IMR-90 (cell line): Measurements from ENCODE around the gene FIBIN. TPM values are rescaled to one million over a fixed set of nuclear protein-coding genes. Genes with fewer than 3 reads are reported as not detected.

Source experiments
- ATAC-seq: fragments of 200-7000 bp; cut with Tn5 transposase; 2 replicates; pipeline ENCODE4 v1.9.1; 2020; ENCODE audit warnings: low read depth, mild to moderate bottlenecking, moderate library complexity
- BruUV-seq: library from RNA; stranded (reverse); fragments of 400-500 nt; replicated peaks from 2 replicates; lab custom pipeline; 2021; lab: Mats Ljungman, UMichigan
- CTCF ChIA-PET: fragments of 300-600 bp; formaldehyde crosslinking; extraction: SDS; loops from one replicate; lab custom pipeline; 2021; ENCODE audit warnings: antibody characterized with exemption; lab: Yijun Ruan, JAX
- POLR2A ChIA-PET: fragments of 300-600 bp; sonication (Branson Sonifier 250); formaldehyde crosslinking; loops from one replicate; lab custom pipeline; 2022; ENCODE audit warnings: antibody characterized with exemption; ENCODE audit not compliant: unreplicated experiment; lab: Charles Lee
- DNase-seq: peaks from one replicate; pipeline ENCODE4 v3.0.0; 2013
- H2AFZ ChIP-seq: replicated peaks from 2 replicates; pipeline ENCODE3; 2013; ENCODE audit warnings: low read length, mild to moderate bottlenecking; ENCODE audit not compliant: poor library complexity
- H2AK5ac ChIP-seq: 2 replicates; pipeline ENCODE4 v1.6.1; 2013; ENCODE audit warnings: low read depth, low read length, inconsistent platforms
- H2AK9ac ChIP-seq: replicated peaks from 2 replicates; pipeline ENCODE3; 2013; ENCODE audit warnings: mild to moderate bottlenecking, low read depth, low read length, moderate library complexity; ENCODE audit not compliant: poor library complexity
- H2BK120ac ChIP-seq: 2 replicates; pipeline ENCODE4 v1.6.1; 2013; ENCODE audit warnings: low read depth, low read length, inconsistent platforms
- H2BK15ac ChIP-seq: 3 replicates; pipeline ENCODE4 v1.6.1; 2013; ENCODE audit warnings: low read depth, low read length, inconsistent platforms
- H2BK20ac ChIP-seq: 2 replicates; pipeline ENCODE4 v1.6.1; 2013; ENCODE audit warnings: low read depth, mild to moderate bottlenecking, inconsistent platforms, low read length, moderate library complexity
- H2BK5ac ChIP-seq: 2 replicates; pipeline ENCODE4 v1.6.1; 2013; ENCODE audit warnings: mild to moderate bottlenecking, low read depth, low read length, inconsistent platforms; ENCODE audit not compliant: poor library complexity, severe bottlenecking
- H3K14ac ChIP-seq: replicated peaks from 2 replicates; pipeline ENCODE4 v1.6.1; 2013; ENCODE audit warnings: low read depth, low read length, inconsistent platforms
- H3K18ac ChIP-seq: 2 replicates; pipeline ENCODE4 v1.6.1; 2013; ENCODE audit warnings: low read depth, low read length, control low read depth
- H3K23ac ChIP-seq: 2 replicates; pipeline ENCODE4 v1.6.1; 2013; ENCODE audit warnings: low read depth, low read length, inconsistent platforms
- H3K27ac ChIP-seq: 2 replicates; pipeline ENCODE4 v1.5.1; 2013; ENCODE audit warnings: mild to moderate bottlenecking, control low read depth, low read length; ENCODE audit not compliant: insufficient read depth
- H3K27me3 ChIP-seq: 2 replicates; pipeline ENCODE4 v1.6.1; 2013; ENCODE audit warnings: low read length; ENCODE audit not compliant: control insufficient read depth, insufficient read depth
- H3K36me3 ChIP-seq: 2 replicates; pipeline ENCODE4 v1.6.1; 2013; ENCODE audit warnings: low read length, mixed read lengths; ENCODE audit not compliant: control insufficient read depth, insufficient read depth
- H3K4ac ChIP-seq: 2 replicates; pipeline ENCODE4 v1.6.1; 2013; ENCODE audit warnings: low read depth, low read length, inconsistent platforms
- H3K4me1 ChIP-seq: 2 replicates; pipeline ENCODE4 v1.6.1; 2013; ENCODE audit warnings: low read length, mixed read lengths; ENCODE audit not compliant: control insufficient read depth, insufficient read depth
- H3K4me2 ChIP-seq: 2 replicates; pipeline ENCODE4 v1.6.1; 2013; ENCODE audit warnings: low read depth, mild to moderate bottlenecking, control low read depth, low read length, moderate library complexity
- H3K4me3 ChIP-seq: 2 replicates; pipeline ENCODE4 v1.5.1; 2013; ENCODE audit warnings: low read depth, mild to moderate bottlenecking, control low read depth, low read length, moderate library complexity; ENCODE audit not compliant: insufficient read depth
- H3K56ac ChIP-seq: 2 replicates; pipeline ENCODE4 v1.6.1; 2013; ENCODE audit warnings: low read length, inconsistent platforms; ENCODE audit not compliant: insufficient read depth; ENCODE audit errors: extremely low read depth
- H3K79me1 ChIP-seq, 2 experiments: 2 replicates each; pipeline ENCODE4 v1.6.1; 2013; ENCODE audit warnings: low read length in 2 of 2, inconsistent platforms in 1 of 2, low read depth in 1 of 2
- H3K9ac ChIP-seq: 2 replicates; pipeline ENCODE4 v1.6.1; 2013; ENCODE audit warnings: low read depth, low read length, control low read depth
- H3K9me1 ChIP-seq: 2 replicates; pipeline ENCODE4 v1.6.1; 2013; ENCODE audit warnings: low read length, inconsistent platforms; ENCODE audit not compliant: insufficient read depth
- H3K9me3 ChIP-seq: 2 replicates; pipeline ENCODE4 v1.6.1; 2013; ENCODE audit warnings: low read length; ENCODE audit not compliant: control insufficient read depth, insufficient read depth
- H4K20me1 ChIP-seq: 2 replicates; pipeline ENCODE4 v1.6.1; 2013; ENCODE audit warnings: low read length, inconsistent platforms; ENCODE audit not compliant: insufficient read depth
- H4K5ac ChIP-seq: 2 replicates; pipeline ENCODE4 v1.6.1; 2013; ENCODE audit warnings: mild to moderate bottlenecking, low read depth, low read length, control low read depth
- H4K8ac ChIP-seq, 2 experiments: 2 replicates each; pipeline ENCODE4 v1.6.1; 2013; ENCODE audit warnings: low read depth in 2 of 2, low read length in 2 of 2, control low read depth in 1 of 2, inconsistent platforms in 1 of 2
- H4K91ac ChIP-seq: 2 replicates; pipeline ENCODE4 v1.6.1; 2013; ENCODE audit warnings: low read depth, low read length, inconsistent platforms; ENCODE audit not compliant: insufficient read depth
- FOS ChIP-seq: fragments of 150-350 bp; IDR thresholded peaks from 2 replicates; pipeline ENCODE4 v1.6.1; 2016; ENCODE audit warnings: low read depth, low read length
- MAZ ChIP-seq: IDR thresholded peaks from 2 replicates; pipeline ENCODE4 v1.6.1; 2012; ENCODE audit warnings: low read depth, mild to moderate bottlenecking, low read length, improper control_type of control experiment, moderate library complexity, borderline replicate concordance
- MXI1 ChIP-seq: IDR thresholded peaks from 2 replicates; pipeline ENCODE4 v1.6.1; 2012; ENCODE audit warnings: low read depth, mild to moderate bottlenecking, low read length, moderate library complexity, borderline replicate concordance
- WGBS, 2 experiments: methylation state at CpG; one replicate each; pipeline versions ENCODE4 v1.1.5 to v1.1.7; 2013; ENCODE audit warnings: missing lambda C conversion rate in 2 of 2; ENCODE audit not compliant: insufficient read length in 1 of 2; ENCODE audit errors: extremely low coverage in 2 of 2; 5-methylcytosine and 5-hydroxymethylcytosine counted together
- dilution Hi-C: fragments of 300-500 bp; cut with HindIII; formaldehyde crosslinking; loops from one replicate; pipeline ENCODE4 v1.14.3; 2018; ENCODE audit warnings: low sequenced_read_pairs; ENCODE audit not compliant: unreplicated experiment
- in situ Hi-C: fragments of 300-500 bp; cut with MboI; formaldehyde crosslinking; loops from 3 replicates; pipeline ENCODE4 v1.14.3; 2019; ENCODE audit warnings: low sequenced_read_pairs, inconsistent platforms, mixed read lengths
- intact Hi-C: fragments of 100-400 bp; cut with micrococcal nuclease; formaldehyde crosslinking; loops from 2 replicates; pipeline ENCODE4 v1.10.0; 2022
- polyA plus RNA-seq, 3 experiments: library from polyadenylated mRNA; depleted of rRNA; stranded (reverse); fragments of >200 nt; gene quantifications; 2 replicates each; pipeline ENCODE4 v1.2.3, GENCODE V29; 2012; ENCODE audit warnings: low replicate concordance in 1 of 3
- total RNA-seq: library from RNA; depleted of rRNA; stranded (reverse); fragments of >200 nt; gene quantifications from 2 replicates; pipeline ENCODE4 v1.2.3, GENCODE V29; 2012

FIBIN gene
- total and polyA plus RNA-seq, 2 of the 4 experiments (the other 2 are of a cell fraction): 5.7 to 6.1 TPM

DNA sequence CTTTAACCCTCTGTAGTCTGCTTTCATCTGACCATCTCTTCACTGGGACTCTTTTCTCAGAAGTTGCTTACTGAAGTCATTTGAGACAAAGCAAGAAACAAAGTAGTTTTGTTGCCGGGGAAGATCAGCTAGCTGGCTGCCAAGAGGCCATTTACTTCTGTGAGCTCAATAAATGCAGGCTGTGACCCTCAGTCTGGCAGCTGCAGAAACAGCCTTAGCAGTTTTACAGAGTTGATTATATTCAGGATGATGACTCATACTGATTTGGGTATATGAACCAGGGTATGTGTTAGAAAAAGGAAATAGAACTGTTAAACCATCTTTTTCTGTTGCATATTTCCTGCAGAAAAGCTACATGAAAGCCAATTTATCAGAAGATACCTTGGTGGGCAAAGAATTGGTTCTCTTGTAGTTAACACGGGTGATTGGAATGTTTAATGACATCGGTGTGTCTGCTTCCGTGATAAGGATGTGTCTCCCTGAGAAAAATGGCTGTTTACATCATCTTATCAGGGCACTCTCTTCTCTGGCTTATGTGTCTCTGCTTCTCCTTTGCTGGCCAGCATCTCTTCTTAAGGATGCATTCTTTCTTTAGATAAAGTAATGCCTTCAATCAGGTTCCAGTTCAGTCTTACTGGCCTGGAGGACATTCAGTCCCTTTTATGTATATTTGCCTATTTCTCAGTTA lies 18.5 kb downstream of the FIBIN start:
- Histone ChIP-seq H3K9me1 (peaks cover 3% of the 10 kb centered on the region; the same call in 1 of the 2 replicates), H3K4me1 (peaks cover 5% of the 10 kb centered on the region), H4K8ac (peak overlapping the region; percentile 5 to 64; a peak in 1 of 4 replicates), H3K4me3 (no peak overlapping the region; the same call in 1 of the 2 replicates), H3K79me1 (no peaks in the 10 kb centered on the region), H3K56ac (peak overlapping the region; percentile 68; the same call in 1 of the 2 replicates), H4K91ac (no peak overlapping the region), H4K20me1 (no peaks in the 10 kb centered on the region), H2BK5ac (peak overlapping the region; percentile 44), H3K36me3 (no peaks in the 10 kb centered on the region), H2BK120ac (peak overlapping the region; percentile 80), H3K27ac (peak overlapping the region; percentile 78; the same call in 1 of the 2 replicates), H2BK15ac (peak overlapping the region; percentile 47; the same call in 1 of the 3 replicates), H2AK9ac (no peak overlapping the region), H3K4me2 (peak overlapping the region; percentile 94), H3K14ac (0 out of 2 replicates have a peak overlapping the region, but pooled peaks have one; percentile 11), H2BK20ac (peak overlapping the region; percentile 70), H3K23ac (no peak overlapping the region), H3K4ac (peak overlapping the region; percentile 72), H2AFZ (no peak overlapping the region), H4K5ac (peak overlapping the region; percentile 28; the same call in 1 of the 2 replicates), H2AK5ac (no peak overlapping the region), H3K27me3 (no peaks in the 10 kb centered on the region), H3K18ac (peak overlapping the region; percentile 83), H3K9ac (peak overlapping the region; percentile 58; the same call in 1 of the 2 replicates), H3K9me3 (no peaks in the 10 kb centered on the region)
- in situ Hi-C loops (no loop called here), intact Hi-C loops (loop anchor here (1.0 kb wide), 1 partner anchor 256 kb away; no protein-coding TSS in a partner anchor), dilution Hi-C loops (no loop called here)
- ChIA-PET POLR2A (no interaction called here), CTCF (no interaction called here)
- WGBS, 2 experiments: no CpG with 5 or more reads among the region's 4 CpGs
- TF ChIP-seq MAZ (no peak), FOS (peak; percentile 90), MXI1 (no peak)
- ATAC-seq: peak; percentile 93
- no TSS peak for BruUV-seq
- peak; percentile 88 for DNase-seq
